ENCODE data around the gene CDH4. TPM values are rescaled to one million over a fixed set of nuclear protein-coding genes. Genes with fewer than 3 reads are reported as not detected.

Gene CDH4
- total and polyA plus RNA-seq, 2 of the 8 experiments (the other 6 are each of a cell fraction or from before 2014, with no cell fraction given): 4.3 to 7.9 TPM

- Histone ChIP-seq H3K9ac (replicated peaks in 1 of 4; ENCODE audit: extremely low read depth in 1 of 4, low read depth in 3 of 4, low read length in 3 of 4) (no peak overlapping the region), H3K4ac (replicated peaks; ENCODE audit: insufficient read length, low read depth, low read length) (no peak overlapping the region), H4K8ac (ENCODE audit: extremely low read depth, insufficient read depth, low read length) (no peak overlapping the region; the same call in 1 of the 2 replicates), H2BK12ac (ENCODE audit: low read depth, low read length) (no peak overlapping the region), H2BK120ac (replicated peaks; ENCODE audit: low read depth, low read length) (no peak overlapping the region), H3K23me2 (ENCODE audit: low read depth, low read length) (no peaks in the 10 kb centered on the region), H3K4me3 (ENCODE audit: extremely low read depth in 1 of 4, insufficient read depth in 2 of 4, low read depth in 3 of 4, low read length in 4 of 4) (no peak overlapping the region), H3K27ac (ENCODE audit: low read depth, low read length) (no peak overlapping the region), H3K79me2 (ENCODE audit: control insufficient read depth in 1 of 2, insufficient read depth in 2 of 2, low read length in 2 of 2) (no peaks in the 10 kb centered on the region), H2BK15ac (ENCODE audit: low read length) (no peak overlapping the region), H2BK20ac (ENCODE audit: low read length) (no peak overlapping the region), H3K4me1 (replicated peaks in 1 of 4; ENCODE audit: control insufficient read depth in 3 of 4, insufficient read depth in 4 of 4, low read length in 3 of 4) (peaks cover 0 to 6% (median 0%) of the 10 kb centered on the region in 4 experiments; a peak in 1 of 7 replicates), H3K18ac (ENCODE audit: extremely low read depth, low read length) (no peak overlapping the region), H4K5ac (ENCODE audit: insufficient read length, low read depth, low read length) (no peak overlapping the region), H2BK5ac (ENCODE audit: low read depth, low read length) (no peak overlapping the region), H3K4me2 (ENCODE audit: insufficient read depth in 1 of 2, low read depth in 2 of 2, low read length in 2 of 2) (no peak overlapping the region), H3K36me3 (ENCODE audit: control insufficient read depth in 2 of 4, insufficient read depth in 4 of 4, low read length in 3 of 4) (no peaks in the 10 kb centered on the region), H3K79me1 (ENCODE audit: low read depth, low read length) (peaks cover 4% of the 10 kb centered on the region; the same call in 1 of the 2 replicates), H4K20me1 (replicated peaks in 1 of 2; ENCODE audit: control insufficient read depth in 1 of 2, insufficient read depth in 2 of 2, low read length in 2 of 2) (peaks cover 0 to 8% of the 10 kb centered on the region in 2 experiments), H3K23ac (ENCODE audit: insufficient read length) (no peak overlapping the region), H4K91ac (replicated peaks; ENCODE audit: insufficient read length, low read length) (peak overlapping the region; percentile 47), H2AFZ (ENCODE audit: low read length) (no peak overlapping the region), H3K27me3 (replicated peaks in 1 of 4; ENCODE audit: control insufficient read depth in 3 of 4, extremely low read depth in 1 of 4, insufficient read depth in 3 of 4, low read length in 3 of 4) (peaks cover 0 to 3% (median 0%) of the 10 kb centered on the region in 4 experiments; a peak in 3 of 7 replicates), H3K9me3 (ENCODE audit: insufficient read depth in 2 of 2, low read depth in 1 of 2, low read length in 1 of 2) (no peaks in the 10 kb centered on the region), H2AK5ac (ENCODE audit: low read depth, low read length) (no peak overlapping the region), H3K14ac (ENCODE audit: insufficient read length) (no peak overlapping the region), H3K56ac (replicated peaks; ENCODE audit: insufficient read length, low read depth, low read length) (no peak overlapping the region)
- 88% methylated on average over 20 of the region's 21 CpGs; no CpG with 5 or more reads in 1 of the 2 experiments for WGBS, 2 experiments (ENCODE audit: extremely low coverage in 1 of 2, insufficient coverage in 1 of 2, insufficient read length in 1 of 2, insufficient replicate concordance in 2 of 2, low coverage in 1 of 2, low lambda C conversion rate in 2 of 2, missing lambda C conversion rate in 1 of 2)
- FAIRE-seq (no peak), DNase-seq (ENCODE audit: low read depth in 1 of 2, low spot score in 2 of 2) (no peak)
- TF ChIP-seq RNF2 (IDR thresholded peaks at IDR 0.05; ENCODE audit: borderline replicate concordance, low read depth, low read length, missing control alignments, poor library complexity, severe bottlenecking): no peak
- CTCF ChIA-PET (ENCODE audit: partially characterized antibody): interaction anchor here (0.6 to 0.9 kb wide), 2 partner anchors 14 to 575 kb away, joined by 3 read pairs; no protein-coding TSS in a partner anchor
- POLR2A ChIA-PET (ENCODE audit: partially characterized antibody): no interaction called here
These were observed 68.8 kb downstream of the CDH4 start for GRCh38 chr20:61320691-61321425.

All from H1 (cell line).